ENCODE measurements around the gene EPOP.

Gene EPOP

DNA sequence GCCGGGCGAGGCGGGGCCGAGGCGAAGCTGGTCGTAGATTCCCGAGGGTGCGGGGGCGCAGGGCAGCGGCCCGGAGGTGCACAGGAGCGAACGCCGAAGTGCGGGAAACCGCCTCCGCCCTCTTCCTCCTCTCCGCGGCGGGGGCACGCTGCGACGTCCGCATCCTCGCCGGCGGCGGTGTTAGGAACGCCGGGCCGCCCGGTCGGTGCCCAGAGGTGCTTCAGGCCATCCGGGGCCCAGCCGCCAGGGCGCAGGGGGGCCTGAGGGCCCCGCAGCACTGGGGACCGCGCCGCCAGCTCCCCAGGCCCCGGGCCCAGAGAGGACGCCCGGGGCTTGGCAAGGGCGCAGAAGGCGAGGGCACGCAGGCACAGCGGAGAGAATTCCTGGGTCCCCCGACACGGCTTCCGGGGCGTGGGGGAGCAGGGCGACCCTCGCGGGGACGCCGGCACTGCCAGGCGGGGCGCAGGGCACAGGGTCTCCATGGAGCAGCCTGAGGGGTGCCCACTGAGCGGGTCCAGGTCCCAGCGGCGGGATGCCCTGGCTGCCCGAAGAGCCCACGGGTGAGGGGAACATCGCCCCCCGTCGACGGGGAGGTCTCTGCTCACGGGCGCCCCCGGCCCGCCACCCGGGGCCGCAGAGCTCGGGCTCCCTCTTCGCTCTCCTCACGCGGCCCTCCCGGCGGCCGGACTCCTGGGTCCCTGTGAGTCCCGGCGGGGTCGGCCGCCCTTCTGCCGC, 576 bp downstream of the EPOP start:
- in situ Hi-C loops (cut with HindIII; ENCODE audit: low sequenced_read_pairs) = no loop called here

DNA sequence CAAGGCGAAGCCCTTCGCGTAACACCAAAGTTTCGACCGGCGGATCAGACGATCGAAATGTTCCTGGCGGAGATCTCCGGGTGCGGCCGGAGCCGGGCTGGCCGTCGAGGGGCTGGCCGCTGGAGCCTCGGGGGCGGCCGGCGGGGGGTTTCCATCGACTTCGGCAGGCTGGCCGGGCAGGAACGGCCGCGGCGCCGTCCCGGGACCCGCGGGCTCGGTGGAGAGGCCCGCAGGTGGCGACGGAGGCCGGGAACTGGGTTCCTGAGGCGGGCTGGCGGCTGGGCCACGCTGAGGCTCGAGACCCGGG, 1.1 kb downstream of the EPOP start:
- in situ Hi-C loops (cut with HindIII; ENCODE audit: low sequenced_read_pairs) = no loop called here

- in situ Hi-C loops (cut with HindIII; ENCODE audit: low sequenced_read_pairs) = no loop called here
These were observed 1.7 kb downstream of the EPOP start for GRCh38 chr17:38672788-38673706.

- in situ Hi-C loops (cut with HindIII; ENCODE audit: low sequenced_read_pairs) = no loop called here
These were observed 2.6 kb downstream of the EPOP start for GRCh38 chr17:38671939-38672720.

GRCh38 chr17:38669520-38669919, 5.2 kb downstream of the EPOP start:
- in situ Hi-C loops (cut with HindIII; ENCODE audit: low sequenced_read_pairs) = no loop called here

DNA sequence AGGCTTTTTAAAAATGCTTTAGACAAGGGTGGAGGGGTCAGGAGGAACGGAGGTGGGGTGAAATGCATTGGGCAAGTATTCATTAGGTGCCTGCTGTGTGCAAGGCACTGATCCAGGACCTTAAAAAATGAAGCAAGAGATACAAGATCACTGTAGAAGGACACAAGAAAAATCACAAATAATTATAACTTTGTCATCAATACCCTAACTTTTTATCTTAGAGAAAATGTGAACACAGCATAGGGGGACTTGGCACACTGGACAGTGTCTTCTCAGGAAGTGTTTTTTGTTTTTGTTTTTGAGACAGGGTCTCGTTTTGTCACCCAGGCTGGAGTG, 7.0 kb downstream of the EPOP start:
- in situ Hi-C loops (cut with HindIII; ENCODE audit: low sequenced_read_pairs) = no loop called here

GRCh38 chr17:38667099-38667786, 7.5 kb downstream of the EPOP start:
- in situ Hi-C loops (cut with HindIII; ENCODE audit: low sequenced_read_pairs) = no loop called here

- in situ Hi-C loops (cut with HindIII; ENCODE audit: low sequenced_read_pairs) = no loop called here
These were observed 10.7 kb downstream of the EPOP start for GRCh38 chr17:38663964-38664644.

- in situ Hi-C loops (cut with HindIII; ENCODE audit: low sequenced_read_pairs) = no loop called here
These were observed 11.5 kb downstream of the EPOP start for GRCh38 chr17:38663125-38663751.

DNA sequence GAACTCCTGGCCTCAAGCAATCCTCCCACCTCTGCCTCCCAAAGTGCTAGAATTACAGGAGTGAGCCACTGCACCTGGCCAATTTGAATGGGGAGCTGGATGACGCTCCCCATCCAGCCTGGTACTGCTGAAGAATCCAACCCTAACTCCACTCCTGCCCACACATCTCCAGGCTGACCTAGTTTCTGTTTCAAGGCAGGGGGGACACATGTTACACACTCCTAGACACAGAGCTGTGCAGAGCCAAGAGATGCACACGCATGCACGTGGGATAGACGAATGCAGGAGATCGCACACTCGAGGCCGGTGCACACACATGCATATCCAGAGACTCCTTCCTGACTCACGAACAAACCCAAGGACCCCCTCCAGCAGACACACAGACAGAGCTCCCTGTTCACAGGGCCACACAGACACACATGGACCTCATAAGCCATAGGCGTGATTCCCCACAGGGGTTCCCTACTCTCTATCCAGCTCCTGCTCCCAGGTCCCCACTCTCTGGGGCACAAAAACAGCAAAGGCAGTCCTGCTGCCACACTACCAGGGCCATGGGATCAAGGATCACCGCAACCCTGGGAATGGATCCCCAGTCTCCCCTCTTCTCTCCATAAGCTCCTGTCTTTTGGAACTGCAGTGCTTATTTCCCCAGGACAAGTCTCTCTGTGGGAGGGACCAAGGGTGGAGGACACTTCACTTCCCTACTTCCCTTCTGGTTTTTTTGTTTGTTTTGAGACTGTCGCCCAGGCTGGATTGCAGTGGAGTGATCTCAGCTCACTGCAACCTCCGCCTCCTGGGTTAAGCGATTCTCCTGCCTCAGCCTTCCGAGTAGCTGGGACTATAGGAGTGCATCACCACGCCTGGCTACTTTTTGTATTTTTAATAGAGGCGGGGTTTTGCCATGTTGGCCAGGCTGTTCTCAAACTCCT, 14.4 kb downstream of the EPOP start:
- in situ Hi-C loops (cut with HindIII; ENCODE audit: low sequenced_read_pairs) = no loop called here

- in situ Hi-C loops (cut with HindIII; ENCODE audit: low sequenced_read_pairs) = no loop called here
These were observed 15.3 kb downstream of the EPOP start for GRCh38 chr17:38659415-38659814.

- in situ Hi-C loops (cut with HindIII; ENCODE audit: low sequenced_read_pairs) = no loop called here
These were observed 15.9 kb downstream of the EPOP start for GRCh38 chr17:38658741-38659345.

GRCh38 chr17:38657824-38658740, 16.7 kb downstream of the EPOP start:
- in situ Hi-C loops (cut with HindIII; ENCODE audit: low sequenced_read_pairs) = no loop called here

GRCh38 chr17:38656959-38657823, 17.6 kb downstream of the EPOP start:
- in situ Hi-C loops (cut with HindIII; ENCODE audit: low sequenced_read_pairs) = no loop called here

DNA sequence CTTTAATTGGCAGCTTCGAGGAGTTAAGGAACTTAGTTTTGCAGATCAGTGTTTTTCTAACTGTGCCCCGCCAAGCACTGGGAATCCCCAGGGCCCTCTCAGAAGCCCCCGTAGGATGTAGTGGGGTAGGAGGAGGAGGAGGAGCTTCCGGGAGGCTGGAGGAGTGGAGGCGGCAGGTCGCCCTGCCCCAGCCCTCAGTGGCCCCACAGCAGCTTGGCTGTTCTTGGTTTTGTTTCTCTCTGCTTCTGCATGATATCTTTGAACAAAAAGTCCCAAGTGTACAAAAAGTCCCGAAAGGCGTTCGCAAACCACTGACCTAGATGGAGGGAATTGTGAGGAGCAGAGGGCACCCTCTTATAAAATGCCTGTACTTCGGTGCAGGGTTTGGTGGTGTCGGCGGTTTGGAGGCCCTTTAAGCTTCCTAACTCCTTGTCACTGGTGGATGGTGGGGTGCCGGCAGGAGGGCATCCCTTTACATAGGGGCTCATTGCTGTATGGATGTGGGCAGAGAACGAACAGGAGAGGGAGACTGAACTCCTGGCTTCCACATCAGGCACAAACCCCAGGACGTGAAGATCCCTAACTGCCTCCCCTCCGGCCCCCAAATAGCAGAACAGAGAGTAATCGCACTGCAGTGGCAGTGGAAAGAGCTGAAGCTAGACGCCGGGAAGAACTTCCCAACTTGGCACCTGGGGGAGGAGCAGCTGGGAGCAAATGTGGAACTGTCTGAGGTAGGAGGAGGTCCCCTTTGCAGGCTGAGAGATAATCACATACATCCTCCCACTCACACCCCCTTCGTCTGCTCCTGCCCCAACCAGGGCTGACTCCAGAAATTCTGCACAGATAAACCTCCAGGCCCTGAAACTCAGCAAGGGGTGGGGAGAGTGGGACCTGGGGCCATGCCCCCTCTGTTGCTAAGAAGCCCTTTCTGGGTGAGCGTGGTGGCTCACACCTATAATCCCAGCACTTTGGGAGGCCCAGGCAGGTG, 20.1 kb downstream of the EPOP start:
- in situ Hi-C loops (cut with HindIII; ENCODE audit: low sequenced_read_pairs) = no loop called here

All from DLD1 (cell line).